ENCODE results near the gene PTTG2.
"Not testable (repeated sequence)": the region's sequence is repeated elsewhere in the genome, so short reads cannot be mapped to it uniquely, and the experiment has no call there.

PTTG2 gene

DNA sequence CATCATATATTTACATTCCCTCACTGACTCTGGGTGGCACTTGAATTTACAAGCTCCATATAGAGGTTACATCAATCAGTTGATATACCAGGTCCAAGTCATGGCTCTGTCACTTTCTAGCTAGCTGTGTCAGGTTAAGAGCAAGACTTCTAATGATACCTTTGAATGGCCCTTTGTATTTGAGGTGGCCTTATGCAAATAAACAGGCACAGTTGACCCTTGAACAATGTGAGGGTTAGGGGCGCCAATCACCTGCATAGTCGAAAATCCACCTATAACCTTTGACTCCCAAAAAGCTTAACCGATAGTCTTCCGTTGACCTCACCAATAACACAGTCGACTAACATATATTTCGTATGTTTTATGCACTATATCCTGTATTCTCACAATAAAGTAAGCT is 1.3 kb upstream of the PTTG2 start:
- DNase-seq, result no peak

DNA sequence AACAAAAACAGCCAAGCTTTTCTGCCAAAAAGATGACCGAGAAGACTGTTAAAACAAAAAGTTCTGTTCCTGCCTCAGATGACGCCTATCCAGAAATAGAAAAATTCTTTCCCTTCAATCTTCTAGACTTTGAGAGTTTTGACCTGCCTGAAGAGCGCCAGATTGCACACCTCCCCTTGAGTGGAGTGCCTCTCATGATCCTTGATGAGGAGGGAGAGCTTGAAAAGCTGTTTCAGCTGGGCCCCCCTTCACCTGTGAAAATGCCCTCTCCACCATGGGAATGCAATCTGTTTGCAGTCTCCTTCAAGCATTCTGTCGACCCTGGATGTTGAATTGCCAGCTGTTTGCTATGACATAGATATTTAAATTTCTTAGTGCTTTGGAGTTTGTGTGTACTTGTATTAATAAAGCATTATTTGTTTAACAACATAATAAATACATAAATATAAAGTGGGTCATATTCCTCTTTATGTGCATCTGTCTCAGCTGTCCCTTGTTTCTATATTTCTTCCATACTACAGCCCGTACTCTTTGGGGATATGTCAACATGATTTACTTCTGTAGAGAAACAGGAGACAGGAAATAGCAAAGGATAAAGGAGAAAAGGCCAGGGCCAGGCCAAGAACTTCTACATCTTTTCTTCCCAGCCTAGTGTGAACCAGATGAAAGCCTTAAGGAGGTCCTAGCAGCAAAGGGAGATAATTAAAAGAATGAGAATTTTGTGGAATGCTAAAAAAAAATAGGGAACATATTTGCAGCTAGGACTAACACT is 667 bp downstream of the PTTG2 start:
- no peak for DNase-seq

DNA sequence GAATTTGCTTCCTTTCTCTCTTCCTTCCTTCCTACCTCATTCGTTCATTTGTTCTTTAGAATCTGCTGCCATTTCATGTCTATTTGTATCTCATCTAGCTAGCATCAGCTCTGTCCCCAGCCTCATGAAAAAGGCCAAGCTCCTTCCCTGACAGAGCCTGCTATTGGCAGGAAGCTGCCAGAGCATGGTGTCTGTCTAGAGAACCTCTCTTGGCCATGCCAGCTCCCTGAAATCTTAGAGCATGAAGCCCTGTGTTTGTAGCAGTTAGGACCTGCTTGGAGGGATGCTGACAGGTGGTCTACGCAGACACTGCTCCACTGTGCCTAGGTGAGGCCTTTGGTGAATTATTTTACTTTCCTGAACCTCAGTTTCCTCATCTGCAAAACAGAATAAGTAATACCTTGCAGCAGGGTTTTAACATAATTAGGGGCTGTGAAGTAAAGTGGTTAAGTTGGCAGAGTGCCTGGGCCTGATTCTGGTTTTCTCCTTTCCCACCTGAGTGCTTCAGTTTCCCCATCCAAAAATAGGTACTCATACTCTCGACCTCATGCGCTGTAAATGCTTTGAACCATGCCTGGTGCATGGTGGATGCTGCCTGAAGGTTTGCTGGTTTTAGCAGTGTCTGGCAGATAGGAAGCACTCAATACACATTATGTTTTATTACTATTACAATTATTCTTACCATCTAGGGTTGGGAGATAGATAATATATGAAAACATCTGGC is 4.7 kb downstream of the PTTG2 start:
- no peak for DNase-seq

DNA sequence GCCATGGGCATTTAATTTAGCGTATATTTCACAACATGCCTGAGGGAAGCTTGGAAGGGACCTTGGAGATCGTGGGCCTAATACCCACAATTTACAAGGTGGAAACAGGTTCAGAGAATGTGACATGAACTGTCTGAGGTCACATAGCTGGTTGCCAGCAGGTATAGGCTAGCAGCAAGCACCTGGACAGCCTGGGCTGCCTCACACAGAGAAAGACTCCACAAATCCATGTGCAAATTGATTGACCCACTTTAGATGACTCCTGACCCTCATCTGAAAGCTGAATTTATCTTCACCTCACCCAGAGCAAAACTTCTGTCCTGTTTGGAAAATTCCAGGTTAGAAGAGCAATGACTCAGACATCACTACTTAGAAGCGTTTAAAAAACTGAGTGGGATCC is 5.8 kb downstream of the PTTG2 start:
- no peak for DNase-seq

DNA sequence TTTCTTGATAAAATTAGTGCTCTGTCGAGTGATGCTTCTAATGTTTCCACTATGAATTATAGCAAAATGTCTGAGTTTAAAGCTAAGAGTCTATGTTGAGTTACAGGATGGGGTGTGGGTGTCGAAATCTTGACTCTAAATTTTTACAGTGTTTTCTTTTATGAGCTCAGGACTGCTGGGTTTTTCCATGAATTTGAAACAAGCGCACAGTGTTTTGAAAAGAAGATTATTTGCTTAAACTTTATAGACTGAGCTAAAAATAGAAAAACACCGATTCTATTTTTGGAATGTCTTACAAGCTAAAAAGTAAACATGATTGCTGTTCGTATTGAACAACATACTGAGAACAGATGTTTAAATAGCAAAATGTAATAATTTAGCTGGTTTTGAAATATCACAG is 7.5 kb downstream of the PTTG2 start:
- no peak for DNase-seq

DNA sequence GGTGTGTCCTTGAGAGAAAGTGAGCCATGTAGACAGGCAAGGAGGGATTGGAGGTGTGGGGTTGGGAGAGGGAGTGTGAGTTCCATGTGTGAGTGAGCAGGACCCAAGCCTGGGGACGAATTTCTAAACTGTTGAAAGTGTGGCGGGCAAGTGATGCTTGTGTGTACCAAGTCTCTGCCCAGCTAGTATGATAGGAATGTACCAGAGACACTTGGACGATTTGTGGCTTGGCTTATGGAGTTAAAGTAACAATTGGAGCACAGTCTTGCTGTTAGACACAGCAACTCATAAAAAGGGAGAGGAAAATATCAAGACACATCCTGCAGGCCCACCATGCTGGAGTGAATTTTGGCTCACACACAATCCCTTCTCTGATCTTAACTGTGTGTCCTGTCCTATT is 8.5 kb downstream of the PTTG2 start:
- no peak for DNase-seq

DNA sequence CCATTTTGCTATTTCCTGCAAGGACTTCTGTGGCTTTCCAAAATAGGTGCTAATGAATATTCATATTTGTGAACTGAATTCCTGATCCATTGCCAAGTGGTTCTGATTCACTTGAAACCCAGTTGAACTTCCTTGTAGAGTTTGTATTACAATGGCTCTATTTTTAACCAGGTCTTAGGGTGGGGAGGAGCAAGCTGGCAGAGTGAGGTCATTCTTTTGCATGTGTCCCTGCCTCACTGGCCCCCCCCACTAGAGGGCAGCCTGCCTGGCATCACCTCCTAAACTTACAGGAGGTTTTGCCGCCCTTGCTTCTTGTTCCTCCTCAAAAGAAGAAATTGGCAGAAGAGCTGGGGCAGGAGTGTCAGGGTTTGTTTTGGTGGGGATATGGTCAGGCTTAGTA is 10.5 kb downstream of the PTTG2 start:
- DNase-seq, result peak; percentile 56 to 69

DNA sequence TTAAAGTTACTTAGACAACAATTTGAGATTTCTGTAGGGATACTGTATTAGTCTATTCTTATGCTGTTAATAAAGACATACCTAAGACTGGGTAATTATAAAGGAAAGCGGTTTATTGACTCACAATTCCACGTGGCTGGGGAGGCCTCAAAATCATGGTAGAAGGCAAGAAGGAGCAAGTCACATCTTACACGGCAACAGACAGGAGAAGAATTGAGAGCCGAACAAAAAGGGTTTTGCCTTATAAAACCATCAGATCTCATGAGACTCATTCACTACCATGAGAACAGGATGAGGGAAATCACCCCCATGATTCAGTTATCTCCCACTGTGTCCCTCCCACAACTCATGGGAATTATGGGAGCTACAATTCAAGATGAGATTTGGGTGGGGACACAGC is 11.0 kb downstream of the PTTG2 start:
- no peak for DNase-seq

DNA sequence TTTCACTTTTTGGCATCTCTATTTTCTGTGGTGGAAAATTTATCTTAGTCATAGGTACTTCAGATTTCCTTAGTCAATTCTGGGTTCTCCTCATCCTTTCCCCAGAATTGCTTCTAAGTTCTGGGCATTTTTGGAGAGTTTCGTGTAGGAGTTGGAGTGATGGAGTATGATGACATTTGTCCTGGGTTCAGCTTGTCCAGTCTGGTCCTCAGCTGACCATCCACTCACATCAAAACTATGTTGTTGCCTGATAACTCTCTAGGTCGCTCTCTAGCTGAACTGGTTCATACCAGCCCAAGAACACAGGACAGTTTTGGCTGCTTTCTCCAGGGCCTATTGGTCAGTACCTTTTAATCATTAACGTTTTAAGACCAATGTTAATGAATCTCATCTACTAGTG is 13.2 kb downstream of the PTTG2 start:
- DNase-seq, result no peak

DNA sequence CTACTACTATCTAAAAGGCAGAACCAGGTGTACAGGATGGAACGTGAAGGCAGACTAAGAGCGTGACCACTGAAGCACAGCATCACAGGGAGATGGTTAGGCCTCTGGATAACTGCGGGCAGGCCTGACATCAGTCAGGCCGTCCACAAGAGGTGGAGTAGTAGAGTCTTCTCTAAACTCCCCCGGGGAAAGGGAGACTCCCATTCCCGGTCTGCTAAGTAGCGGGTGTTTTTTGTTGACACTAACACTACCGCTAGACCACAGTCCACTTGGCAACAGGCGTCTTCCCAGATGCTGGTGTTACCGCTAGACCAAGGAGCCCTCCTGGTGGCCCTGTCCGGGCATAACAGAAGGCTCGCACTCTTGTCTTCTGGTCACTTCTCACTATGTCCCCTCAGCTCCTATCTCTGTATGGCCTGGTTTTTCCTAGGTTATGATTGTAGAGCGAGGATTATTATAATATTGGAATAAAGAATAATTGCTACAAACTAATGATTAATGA is 15.2 kb downstream of the PTTG2 start:
- not testable (repeated sequence) for DNase-seq

DNA sequence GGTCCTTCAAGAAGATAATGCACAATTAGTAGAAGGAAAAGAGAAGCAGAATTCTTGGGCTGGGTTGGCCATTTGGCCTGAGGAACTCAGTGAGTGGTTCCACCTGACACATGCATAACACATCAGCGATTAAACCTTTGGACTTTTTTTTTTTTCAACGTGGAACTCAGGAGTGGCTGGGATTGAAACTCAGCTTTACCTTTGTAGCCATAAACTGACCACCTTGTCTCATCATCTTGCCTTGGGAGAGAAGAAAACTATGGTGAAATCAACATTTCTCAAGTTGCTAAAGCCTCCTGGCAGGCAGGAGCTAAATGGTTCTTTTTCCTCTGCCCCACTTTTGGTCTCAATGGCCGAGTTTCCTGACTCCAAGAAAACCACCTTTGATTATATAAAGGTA is 16.3 kb downstream of the PTTG2 start:
- DNase-seq, result no peak

DNA sequence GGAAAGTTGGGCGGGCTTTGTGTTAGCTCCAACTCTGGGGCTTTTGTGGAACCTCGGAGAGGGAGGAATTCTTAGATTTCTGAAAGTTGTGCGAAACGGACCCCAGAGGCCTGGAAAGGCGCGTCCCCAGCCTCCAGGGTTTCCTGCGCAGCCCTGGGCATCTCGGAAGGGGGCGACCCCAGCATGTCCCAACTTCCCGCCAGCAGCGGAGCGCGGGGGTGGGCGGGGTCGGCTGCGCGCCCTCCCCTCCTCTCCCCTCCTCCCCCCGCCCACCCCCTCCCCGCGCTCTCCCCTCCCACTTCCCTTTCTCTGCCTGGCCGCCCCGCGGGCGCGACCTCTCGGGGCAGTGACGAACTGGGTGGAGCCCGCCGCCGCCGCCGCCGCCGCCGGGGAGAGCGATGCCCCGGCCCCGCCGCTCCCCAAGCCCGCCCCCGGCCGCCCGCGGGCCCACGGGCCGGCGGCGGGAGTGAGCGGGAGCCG is 16.8 kb downstream of the PTTG2 start:
- peak; percentile 70 to 71 for DNase-seq

DNA sequence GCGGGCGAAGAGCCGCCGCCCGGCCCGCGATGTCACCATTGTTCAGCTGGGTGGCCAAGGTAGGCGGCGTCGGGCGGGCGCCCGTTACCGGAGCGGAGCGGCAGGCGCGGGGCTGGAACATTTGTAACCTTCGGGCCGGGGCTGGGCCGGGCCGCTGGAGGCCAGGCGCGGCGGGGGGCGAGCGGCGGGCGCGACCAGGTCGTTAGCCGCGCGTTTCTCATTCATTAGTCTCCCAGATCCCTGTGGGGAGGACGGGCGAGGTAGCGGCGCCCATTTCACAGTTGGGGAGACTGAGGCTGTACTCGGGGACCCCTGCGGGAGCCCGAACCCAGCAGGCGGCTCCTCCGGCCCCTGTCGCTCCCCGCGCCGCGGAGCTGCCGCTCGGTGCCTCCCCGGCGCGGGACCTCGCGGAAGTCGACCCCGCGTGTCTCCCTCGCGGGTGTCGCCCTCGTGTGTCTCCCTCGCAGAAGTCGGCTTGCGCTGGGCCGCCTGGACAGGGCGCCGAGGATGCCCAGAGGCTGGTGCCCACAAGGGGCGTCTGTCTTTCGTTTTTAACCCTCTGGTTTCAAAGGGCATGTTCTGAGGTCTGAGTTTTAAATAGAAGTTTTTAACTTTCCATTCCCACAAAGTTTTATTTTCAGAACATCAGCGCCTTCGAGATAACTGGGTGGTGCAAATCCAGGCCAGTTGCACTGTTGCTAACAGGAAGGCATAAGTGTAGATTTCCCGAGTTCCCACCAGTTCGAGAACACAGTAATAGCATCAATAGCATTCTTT is 17.5 kb downstream of the PTTG2 start:
- DNase-seq, result peak; percentile 44 to 62

DNA sequence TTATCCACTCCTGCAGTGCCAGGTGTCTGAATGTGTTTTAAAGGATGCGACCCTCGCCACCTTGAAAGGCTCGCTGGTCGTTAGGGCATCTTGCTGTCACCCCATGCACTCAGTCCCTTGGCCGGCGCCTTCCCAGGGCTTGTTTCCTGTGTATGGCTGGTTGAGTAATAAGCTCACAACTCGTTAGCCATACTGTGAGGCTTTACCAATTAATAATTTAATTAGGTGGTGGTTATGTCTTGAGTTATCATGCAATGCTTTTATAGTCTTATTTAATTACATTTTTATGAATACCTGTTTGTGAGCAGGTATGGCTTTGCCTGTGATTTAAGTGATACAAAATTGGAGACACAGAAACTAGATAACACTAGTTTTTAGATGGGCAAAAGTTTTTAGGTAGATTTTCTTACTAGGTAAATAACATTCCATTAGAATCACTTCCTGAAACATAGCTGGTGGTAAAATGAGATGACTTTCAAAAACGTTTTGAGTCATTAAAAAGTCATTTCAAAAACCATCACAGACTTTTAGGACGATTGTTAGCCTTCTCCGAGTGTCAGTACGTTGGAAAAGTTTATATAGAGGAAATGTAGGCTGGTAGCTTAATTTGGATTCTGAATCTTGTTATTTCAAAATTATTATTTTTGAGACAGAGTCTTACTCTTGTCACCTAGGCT is 18.2 kb downstream of the PTTG2 start:
- DNase-seq, result peak in 1 of 2 experiments; percentile 32

DNA sequence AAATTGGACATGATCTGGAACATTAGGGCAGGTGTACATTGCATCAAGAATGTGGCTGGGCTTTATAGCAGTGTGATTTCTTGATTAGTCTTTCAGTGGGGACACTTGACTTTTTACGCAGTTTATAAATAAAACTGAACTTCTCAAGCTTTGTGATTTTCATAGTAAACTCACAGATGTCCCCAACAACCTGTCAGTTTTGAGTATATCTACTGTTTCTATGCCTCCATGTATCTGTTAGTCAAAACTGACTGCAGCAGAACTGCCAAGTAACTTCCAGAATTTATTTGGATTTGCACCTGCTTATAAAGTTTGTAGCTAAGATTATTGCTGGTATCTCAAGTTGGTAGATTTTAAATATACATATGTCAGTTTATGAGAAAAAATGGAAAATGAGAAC is 20.0 kb downstream of the PTTG2 start:
- no peak for DNase-seq

DNA sequence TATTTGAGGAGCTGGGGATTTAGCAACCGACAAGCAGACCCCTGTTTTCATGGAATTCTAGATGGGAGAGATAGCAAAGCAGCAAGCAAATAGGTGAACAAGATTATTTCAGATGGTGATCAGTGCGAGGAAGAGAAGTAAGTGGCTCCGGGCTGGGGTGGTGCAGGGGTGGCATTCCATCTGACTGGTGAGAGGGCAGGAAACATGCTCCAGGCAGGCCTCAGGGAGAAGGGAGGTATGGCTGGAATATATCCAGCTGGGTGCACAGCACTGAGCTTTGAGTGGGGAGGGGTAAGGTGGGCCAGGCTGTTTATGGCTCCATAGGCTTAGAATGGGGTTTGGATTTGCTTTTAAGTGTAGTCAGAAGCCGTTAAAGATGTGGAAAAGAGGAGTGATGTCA is 21.2 kb downstream of the PTTG2 start:
- no peak for DNase-seq

DNA sequence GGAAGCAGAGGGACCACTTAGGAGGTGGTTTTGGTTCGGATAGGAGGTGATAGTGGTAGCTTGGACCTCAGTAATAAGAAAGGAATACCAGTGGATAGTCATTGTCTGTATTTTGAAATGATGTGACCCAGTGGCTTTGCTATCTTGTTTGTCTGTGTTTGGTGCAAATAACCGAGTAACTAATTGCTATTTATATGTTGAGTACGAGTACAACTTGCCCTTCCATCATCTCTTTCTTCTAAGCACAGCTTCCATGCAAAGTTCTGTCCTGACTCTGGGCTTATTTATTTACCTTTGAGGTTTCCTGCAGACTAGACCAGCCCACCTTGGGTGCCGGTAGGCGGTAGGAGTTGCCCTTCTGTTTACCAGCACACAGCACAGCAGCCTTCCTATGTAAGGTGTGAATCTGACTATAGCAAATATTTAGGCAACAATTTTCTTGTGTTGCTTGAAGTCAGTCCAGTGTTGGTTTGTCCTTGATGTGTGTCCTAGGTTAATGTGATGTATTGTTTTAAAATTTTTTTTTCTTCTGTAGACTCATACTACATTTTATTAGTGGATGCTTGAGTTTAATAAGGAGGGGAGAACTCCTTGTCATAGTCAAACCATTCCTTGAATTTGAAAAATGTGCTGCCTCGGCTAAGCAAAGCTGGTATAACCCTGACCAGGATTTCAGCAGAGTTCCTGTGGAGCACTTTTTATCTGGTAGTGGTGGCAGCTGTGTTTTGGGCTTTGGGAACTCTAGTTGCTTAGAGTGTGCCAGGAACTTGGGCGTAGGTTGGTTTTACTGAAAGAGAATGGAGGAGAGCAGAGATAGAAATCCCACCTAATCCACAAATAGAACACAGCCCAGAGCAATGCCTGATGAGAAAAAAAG is 21.9 kb downstream of the PTTG2 start:
- no peak for DNase-seq

DNA sequence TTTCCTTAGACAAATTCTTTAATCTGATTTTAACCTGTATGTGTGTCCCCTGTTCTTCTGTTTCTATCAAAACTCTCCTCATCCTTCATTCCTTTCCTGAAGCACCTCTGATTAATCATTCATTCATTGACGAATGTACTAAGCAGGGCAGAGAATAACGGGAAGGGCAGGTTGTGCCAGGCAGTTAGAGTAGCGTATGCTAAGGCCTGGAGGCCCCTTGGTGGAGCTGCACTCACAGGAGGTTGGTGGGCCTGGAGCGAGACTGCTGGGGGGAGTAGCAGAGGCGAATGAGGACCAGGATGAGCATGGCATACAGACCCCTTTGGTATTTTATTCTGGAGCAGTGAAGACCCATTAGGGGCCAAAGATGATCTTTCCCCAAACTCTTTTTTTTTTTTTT is 22.5 kb downstream of the PTTG2 start:
- DNase-seq, result no peak

DNA sequence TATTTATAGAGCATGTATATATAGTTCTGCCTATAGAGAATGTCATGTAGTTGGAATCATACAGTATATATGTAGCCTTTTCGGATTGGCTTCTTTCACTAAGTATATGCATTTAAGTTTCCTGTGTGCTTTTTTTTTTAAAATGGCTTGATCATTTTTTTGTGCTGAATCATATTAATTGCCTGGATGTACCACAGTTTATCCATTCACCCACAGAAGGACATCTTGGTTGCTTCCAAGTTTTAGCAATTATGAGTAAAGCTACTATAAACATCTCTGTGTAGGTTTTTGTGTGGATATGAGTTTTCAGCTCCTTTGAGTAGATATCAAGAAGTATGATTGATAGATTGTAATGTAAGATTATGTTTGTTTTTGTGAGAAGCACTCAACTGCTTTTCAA is 23.8 kb downstream of the PTTG2 start:
- DNase-seq, result no peak

DNA sequence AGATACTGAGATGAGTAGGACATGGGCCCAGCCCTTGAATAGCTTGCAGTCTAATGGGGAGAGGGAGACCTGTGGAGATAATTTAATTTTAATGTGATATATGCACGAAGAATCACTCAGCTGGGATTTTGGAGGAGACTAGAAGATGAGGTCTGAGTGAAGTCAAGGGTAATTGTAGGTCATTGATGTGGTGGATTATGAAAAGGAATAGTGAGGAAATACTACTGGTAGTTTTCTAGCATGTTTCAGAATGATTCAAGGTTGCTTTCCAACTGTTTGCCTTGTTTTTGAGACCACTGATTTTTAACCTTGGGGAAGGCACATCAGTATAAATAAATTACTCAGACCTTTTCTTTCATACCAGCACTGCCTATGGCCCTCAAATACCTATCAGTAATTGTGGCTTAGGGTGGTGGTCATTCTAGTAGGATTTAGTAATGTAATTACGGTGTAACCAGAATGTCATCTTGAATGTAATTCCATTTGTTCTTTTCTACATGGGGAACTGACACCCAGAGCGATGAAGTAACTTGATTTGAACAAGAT is 25.6 kb downstream of the PTTG2 start:
- no peak for DNase-seq

DNA sequence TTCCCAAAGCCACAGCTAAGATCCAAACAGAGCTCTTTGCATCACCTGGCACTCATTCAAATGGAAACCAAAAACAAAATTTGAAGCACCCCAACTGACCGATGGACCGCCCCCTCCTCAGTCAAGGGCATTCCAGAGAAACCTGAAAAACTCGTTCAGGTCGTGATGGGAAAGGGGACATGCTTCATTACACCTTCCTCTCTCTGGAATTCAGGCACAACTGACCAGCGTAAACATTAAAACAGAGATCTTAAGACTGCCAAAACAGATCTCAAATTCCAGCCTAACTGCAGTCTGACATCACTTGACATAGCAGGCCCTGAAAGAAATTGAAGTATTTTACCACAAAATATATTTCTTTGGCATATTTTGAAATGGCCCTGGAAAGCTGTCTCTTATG is 28.5 kb downstream of the PTTG2 start:
- DNase-seq, result no peak

All from Kasumi-1 (cell line).